ENCODE measurements around the gene B2M.

B2M gene

DNA sequence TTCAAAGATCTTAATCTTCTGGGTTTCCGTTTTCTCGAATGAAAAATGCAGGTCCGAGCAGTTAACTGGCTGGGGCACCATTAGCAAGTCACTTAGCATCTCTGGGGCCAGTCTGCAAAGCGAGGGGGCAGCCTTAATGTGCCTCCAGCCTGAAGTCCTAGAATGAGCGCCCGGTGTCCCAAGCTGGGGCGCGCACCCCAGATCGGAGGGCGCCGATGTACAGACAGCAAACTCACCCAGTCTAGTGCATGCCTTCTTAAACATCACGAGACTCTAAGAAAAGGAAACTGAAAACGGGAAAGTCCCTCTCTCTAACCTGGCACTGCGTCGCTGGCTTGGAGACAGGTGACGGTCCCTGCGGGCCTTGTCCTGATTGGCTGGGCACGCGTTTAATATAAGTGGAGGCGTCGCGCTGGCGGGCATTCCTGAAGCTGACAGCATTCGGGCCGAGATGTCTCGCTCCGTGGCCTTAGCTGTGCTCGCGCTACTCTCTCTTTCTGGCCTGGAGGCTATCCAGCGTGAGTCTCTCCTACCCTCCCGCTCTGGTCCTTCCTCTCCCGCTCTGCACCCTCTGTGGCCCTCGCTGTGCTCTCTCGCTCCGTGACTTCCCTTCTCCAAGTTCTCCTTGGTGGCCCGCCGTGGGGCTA is at the start of gene B2M, which contains the start of gene PATL2:
Gene B2M (plus strand): TSS at position 422 of the 647 bp plus-strand sequence. CDS start 30 bp downstream, at position 452.
Gene PATL2 (minus strand): TSS at position 228 of the 647 bp plus-strand sequence. CDS start 34,833 bp downstream, outside the sequence.
- Histone ChIP-seq H3K27me3 (ENCODE audit: control insufficient read depth in 1 of 2, insufficient read depth in 2 of 2, low read length in 2 of 2) (no peaks in the 10 kb centered on the region), H3K4me1 (ENCODE audit: control insufficient read depth in 1 of 2, insufficient read depth in 2 of 2, low read length in 2 of 2) (peaks cover 32 to 45% of the 10 kb centered on the region in 2 donors), H3K4me3 (ENCODE audit: low read depth in 1 of 2, low read length in 2 of 2) (peak within 1 kb of the TSS; percentile 87 to 88), H3K27ac (ENCODE audit: low read depth, low read length) (peak within 1 kb of the TSS; percentile 100), H3K36me3 (ENCODE audit: control insufficient read depth in 1 of 2, insufficient read depth in 2 of 2, low read length in 2 of 2) (peaks cover 14 to 19% of the 10 kb centered on the region in 2 donors), H3K9ac (ENCODE audit: low read depth in 1 of 2, low read length in 2 of 2) (peak within 1 kb of the TSS; percentile 98 to 100), H3K9me3 (ENCODE audit: control insufficient read depth in 1 of 2, low read length in 2 of 2) (no peaks in the 10 kb centered on the region)

DNA sequence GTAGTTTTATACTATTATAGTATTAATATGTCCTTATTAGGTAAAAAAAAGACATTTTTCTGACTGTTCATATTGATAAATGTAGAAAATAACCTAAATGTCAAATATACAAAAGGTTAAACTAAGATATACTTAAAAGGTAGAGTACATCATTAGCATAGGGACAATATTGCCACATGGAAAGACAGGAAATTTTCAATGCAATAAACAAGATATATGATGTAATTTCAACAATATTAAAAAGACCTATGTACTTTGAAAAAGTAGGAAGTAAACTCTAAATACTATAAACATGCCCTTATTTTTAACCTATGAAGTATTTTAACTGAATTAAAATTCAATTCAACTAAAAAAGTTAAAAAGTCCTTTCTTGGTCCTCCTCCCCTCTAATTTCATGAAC is 49.7 kb upstream of the B2M start:
- Histone ChIP-seq H3K9me3 (ENCODE audit: control insufficient read depth in 1 of 2, low read length in 2 of 2) (no peaks in the 10 kb centered on the region), H3K4me3 (ENCODE audit: low read depth in 1 of 2, low read length in 2 of 2) (no peak overlapping the region), H3K36me3 (ENCODE audit: control insufficient read depth in 1 of 2, insufficient read depth in 2 of 2, low read length in 2 of 2) (peaks cover 6 to 21% of the 10 kb centered on the region in 2 donors), H3K9ac (ENCODE audit: low read depth in 1 of 2, low read length in 2 of 2) (no peak overlapping the region), H3K27ac (ENCODE audit: low read depth, low read length) (no peak overlapping the region), H3K4me1 (ENCODE audit: control insufficient read depth in 1 of 2, insufficient read depth in 2 of 2, low read length in 2 of 2) (peaks cover 12% of the 10 kb centered on the region in 2 donors), H3K27me3 (ENCODE audit: control insufficient read depth in 1 of 2, insufficient read depth in 2 of 2, low read length in 2 of 2) (no peaks in the 10 kb centered on the region)

DNA sequence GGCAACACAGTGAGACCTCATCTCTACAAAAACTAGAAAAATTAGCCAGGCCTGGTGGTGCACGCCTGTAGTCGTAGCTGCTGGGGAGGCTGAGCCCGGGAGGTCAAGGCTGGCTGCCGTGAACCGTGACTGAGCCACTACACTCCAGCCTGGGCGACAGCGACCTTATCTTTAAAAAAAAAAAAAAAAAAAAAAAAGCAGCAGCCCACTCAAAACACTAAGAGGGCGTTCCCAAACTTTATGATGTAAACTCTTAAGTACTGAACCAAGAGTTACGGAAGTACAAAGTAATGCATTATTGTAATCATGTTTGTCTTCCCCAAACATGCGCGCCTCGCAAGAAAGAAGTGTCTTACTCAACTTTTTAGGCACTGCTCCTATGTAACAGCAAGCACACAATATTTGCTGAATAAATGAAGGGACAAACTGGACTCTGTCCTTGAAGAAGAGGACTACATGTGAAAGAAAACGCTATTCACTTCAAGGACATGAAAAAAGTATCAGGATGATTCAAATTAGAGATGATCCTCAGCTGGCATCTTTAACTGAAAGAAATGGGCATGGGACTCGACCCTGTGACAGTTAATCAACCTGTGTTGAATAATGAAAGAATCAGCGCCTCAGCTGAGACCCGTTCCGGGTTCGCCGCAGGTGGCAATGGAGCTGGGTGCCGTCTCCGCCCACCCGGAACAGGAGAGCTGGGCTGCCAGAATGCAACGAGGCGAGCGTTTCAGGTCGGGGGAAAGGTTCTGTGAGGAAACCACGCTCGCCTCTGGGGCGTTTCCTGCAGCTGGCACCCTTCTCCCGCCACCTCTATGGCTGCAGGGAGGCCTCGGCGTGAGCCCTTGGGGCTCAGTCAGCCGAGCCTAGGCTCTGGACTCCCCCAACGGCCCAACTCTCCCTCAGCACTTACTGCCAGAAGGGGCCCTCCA is 48.6 kb upstream of the B2M start:
- peaks cover 0 to 13% of the 10 kb centered on the region in 2 donors for H3K36me3 ChIP-seq (ENCODE audit: control insufficient read depth in 1 of 2, insufficient read depth in 2 of 2, low read length in 2 of 2)
- H3K9ac ChIP-seq (ENCODE audit: low read depth in 1 of 2, low read length in 2 of 2), result peak overlapping the region; percentile 96 to 99
- peaks cover 12 to 17% of the 10 kb centered on the region in 2 donors for H3K4me1 ChIP-seq (ENCODE audit: control insufficient read depth in 1 of 2, insufficient read depth in 2 of 2, low read length in 2 of 2)
- H3K9me3 ChIP-seq (ENCODE audit: control insufficient read depth in 1 of 2, low read length in 2 of 2), result no peaks in the 10 kb centered on the region
- no peaks in the 10 kb centered on the region for H3K27me3 ChIP-seq (ENCODE audit: control insufficient read depth in 1 of 2, insufficient read depth in 2 of 2, low read length in 2 of 2)
- peak overlapping the region; percentile 97 for H3K27ac ChIP-seq (ENCODE audit: low read depth, low read length)
- H3K4me3 ChIP-seq (ENCODE audit: low read depth in 1 of 2, low read length in 2 of 2), result peak overlapping the region; percentile 89

DNA sequence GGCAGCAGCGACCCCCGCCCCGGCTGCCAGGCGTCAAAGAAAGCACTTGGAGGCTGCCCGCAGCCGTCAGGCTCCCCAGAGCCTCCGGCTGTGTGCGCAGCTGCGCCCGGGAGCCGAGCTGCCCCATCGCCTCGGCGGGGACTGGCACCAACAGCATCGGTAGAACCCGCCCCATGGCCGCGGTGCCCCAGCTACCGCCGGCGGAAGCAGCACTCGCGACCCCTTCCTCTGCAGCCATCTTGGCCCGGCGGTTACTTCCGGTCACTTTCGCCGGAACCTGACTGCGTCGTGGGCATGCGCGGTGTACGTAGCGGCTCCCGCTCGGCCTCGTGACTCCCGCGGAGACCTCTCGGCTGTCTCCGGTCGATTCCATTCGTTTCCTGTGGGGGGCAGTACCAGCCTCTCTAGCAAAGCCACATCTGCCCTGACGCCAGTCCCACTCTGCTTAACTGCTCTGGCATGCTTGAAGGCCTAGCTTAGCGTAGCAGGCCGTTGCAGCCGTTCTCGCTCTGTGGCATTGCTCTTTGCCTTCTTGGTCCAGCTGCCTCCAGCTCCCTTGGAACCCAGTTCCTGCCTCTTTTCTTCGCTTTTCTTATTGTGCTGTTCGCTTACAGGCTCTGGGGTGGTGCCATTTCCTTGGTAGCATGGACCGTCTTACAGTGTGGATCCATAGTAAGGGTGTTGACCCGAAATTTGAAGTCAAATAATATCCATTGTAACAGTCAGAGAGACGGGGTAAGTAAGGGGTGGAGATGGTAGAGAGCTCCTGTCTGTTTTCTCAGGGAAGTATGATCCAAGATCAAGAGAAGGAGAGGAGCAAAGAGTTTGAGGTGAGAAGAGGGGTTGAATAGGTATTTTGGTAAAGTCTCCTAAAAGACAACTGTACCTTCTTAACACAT is 47.7 kb upstream of the B2M start, which contains the start of gene SPG11:
Gene SPG11 (minus strand): TSS at position 253 of the 899 bp plus-strand sequence. CDS start 15 bp downstream, at position 238.
- Histone ChIP-seq H3K36me3 (ENCODE audit: control insufficient read depth in 1 of 2, insufficient read depth in 2 of 2, low read length in 2 of 2) (peaks cover 0 to 11% of the 10 kb centered on the region in 2 donors), H3K4me1 (ENCODE audit: control insufficient read depth in 1 of 2, insufficient read depth in 2 of 2, low read length in 2 of 2) (peaks cover 12 to 17% of the 10 kb centered on the region in 2 donors), H3K27me3 (ENCODE audit: control insufficient read depth in 1 of 2, insufficient read depth in 2 of 2, low read length in 2 of 2) (no peaks in the 10 kb centered on the region), H3K9me3 (ENCODE audit: control insufficient read depth in 1 of 2, low read length in 2 of 2) (no peaks in the 10 kb centered on the region), H3K9ac (ENCODE audit: low read depth in 1 of 2, low read length in 2 of 2) (peak within 1 kb of the TSS; percentile 96 to 99), H3K4me3 (ENCODE audit: low read depth in 1 of 2, low read length in 2 of 2) (peak within 1 kb of the TSS; percentile 89), H3K27ac (ENCODE audit: low read depth, low read length) (peak within 1 kb of the TSS; percentile 97)

GRCh38 chr15:44666210-44667038 is 44.9 kb upstream of the B2M start:
- Histone ChIP-seq H3K9me3 (ENCODE audit: control insufficient read depth in 1 of 2, low read length in 2 of 2) (no peaks in the 10 kb centered on the region), H3K27me3 (ENCODE audit: control insufficient read depth in 1 of 2, insufficient read depth in 2 of 2, low read length in 2 of 2) (no peaks in the 10 kb centered on the region), H3K27ac (ENCODE audit: low read depth, low read length) (no peak overlapping the region), H3K4me1 (ENCODE audit: control insufficient read depth in 1 of 2, insufficient read depth in 2 of 2, low read length in 2 of 2) (peaks cover 12 to 17% of the 10 kb centered on the region in 2 donors), H3K4me3 (ENCODE audit: low read depth in 1 of 2, low read length in 2 of 2) (no peak overlapping the region), H3K9ac (ENCODE audit: low read depth in 1 of 2, low read length in 2 of 2) (no peak overlapping the region), H3K36me3 (ENCODE audit: control insufficient read depth in 1 of 2, insufficient read depth in 2 of 2, low read length in 2 of 2) (no peaks in the 10 kb centered on the region)

GRCh38 chr15:44667039-44667360 is 44.3 kb upstream of the B2M start:
- H3K4me3 ChIP-seq (ENCODE audit: low read depth in 1 of 2, low read length in 2 of 2), result no peak overlapping the region
- H3K4me1 ChIP-seq (ENCODE audit: control insufficient read depth in 1 of 2, insufficient read depth in 2 of 2, low read length in 2 of 2), result peaks cover 7 to 12% of the 10 kb centered on the region in 2 donors
- H3K9me3 ChIP-seq (ENCODE audit: control insufficient read depth in 1 of 2, low read length in 2 of 2), result no peaks in the 10 kb centered on the region
- H3K36me3 ChIP-seq (ENCODE audit: control insufficient read depth in 1 of 2, insufficient read depth in 2 of 2, low read length in 2 of 2), result no peaks in the 10 kb centered on the region
- no peak overlapping the region for H3K9ac ChIP-seq (ENCODE audit: low read depth in 1 of 2, low read length in 2 of 2)
- H3K27me3 ChIP-seq (ENCODE audit: control insufficient read depth in 1 of 2, insufficient read depth in 2 of 2, low read length in 2 of 2), result no peaks in the 10 kb centered on the region
- no peak overlapping the region for H3K27ac ChIP-seq (ENCODE audit: low read depth, low read length)

DNA sequence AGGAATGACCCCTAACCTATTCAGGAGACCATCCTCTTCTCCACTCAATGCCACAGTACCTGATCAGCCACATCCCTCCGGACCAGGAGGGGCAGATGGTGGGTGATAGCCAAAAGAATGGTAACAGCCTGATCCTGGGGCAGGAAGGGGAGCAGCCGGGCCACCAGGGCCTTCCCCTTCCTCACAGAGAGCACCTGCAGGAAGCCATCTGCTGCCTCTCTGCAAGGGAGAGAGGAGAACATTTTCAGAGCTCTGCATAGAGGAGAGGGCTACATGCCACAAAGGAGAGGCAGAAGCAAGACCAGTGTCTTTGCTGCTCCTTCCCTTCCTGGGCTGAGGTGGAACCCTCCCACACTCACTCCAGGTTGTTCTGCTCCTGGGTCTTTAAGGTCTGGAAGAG is 42.4 kb upstream of the B2M start:
- no peak overlapping the region for H3K27ac ChIP-seq (ENCODE audit: low read depth, low read length)
- H3K27me3 ChIP-seq (ENCODE audit: control insufficient read depth in 1 of 2, insufficient read depth in 2 of 2, low read length in 2 of 2), result no peaks in the 10 kb centered on the region
- no peaks in the 10 kb centered on the region for H3K9me3 ChIP-seq (ENCODE audit: control insufficient read depth in 1 of 2, low read length in 2 of 2)
- H3K36me3 ChIP-seq (ENCODE audit: control insufficient read depth in 1 of 2, insufficient read depth in 2 of 2, low read length in 2 of 2), result no peaks in the 10 kb centered on the region
- H3K4me3 ChIP-seq (ENCODE audit: low read depth in 1 of 2, low read length in 2 of 2), result no peak overlapping the region
- peaks cover 1 to 9% of the 10 kb centered on the region in 2 donors for H3K4me1 ChIP-seq (ENCODE audit: control insufficient read depth in 1 of 2, insufficient read depth in 2 of 2, low read length in 2 of 2)
- no peak overlapping the region for H3K9ac ChIP-seq (ENCODE audit: low read depth in 1 of 2, low read length in 2 of 2)

DNA sequence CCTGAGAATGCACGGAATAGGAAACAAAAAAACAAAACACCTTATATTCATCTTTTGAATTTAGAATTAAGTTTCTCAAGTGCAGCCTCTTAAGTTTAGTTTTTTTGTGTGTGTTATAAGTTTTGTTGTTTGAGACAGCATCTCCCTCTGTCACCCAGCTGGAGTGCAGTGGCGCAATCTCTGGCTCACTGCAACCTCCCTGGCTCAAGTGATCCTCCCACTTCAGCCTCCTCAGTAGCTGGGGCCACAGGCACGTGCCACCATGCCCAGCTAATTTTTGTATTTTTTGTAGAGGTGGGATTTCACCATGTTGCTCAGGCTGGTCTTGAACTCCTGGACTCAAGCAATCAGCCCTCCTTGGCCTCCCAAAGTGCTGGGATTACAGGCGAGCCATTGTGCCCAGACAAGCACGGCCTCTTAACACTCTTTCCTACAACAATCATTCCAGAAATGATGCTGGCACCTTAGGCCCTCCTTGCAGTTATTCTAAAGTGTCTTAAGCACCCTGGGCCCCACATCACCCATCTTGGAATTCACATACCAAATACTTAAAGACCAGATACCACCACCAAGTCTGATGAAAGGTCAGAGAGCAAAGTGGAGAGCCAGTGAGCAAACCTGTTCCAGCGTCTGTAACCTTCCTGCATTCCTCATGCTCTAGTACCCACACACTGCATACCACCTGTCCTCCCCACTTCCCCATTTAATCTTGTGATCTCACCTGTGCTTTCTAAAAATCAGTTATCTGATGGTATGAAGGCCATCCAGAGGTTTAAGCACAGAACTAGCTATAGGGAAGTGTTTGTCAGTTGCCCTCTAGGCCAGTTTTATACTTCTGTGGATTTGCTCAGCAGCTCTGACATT is 41.0 kb upstream of the B2M start:
- H3K27ac ChIP-seq (ENCODE audit: low read depth, low read length), result no peak overlapping the region
- H3K27me3 ChIP-seq (ENCODE audit: control insufficient read depth in 1 of 2, insufficient read depth in 2 of 2, low read length in 2 of 2), result no peaks in the 10 kb centered on the region
- H3K4me1 ChIP-seq (ENCODE audit: control insufficient read depth in 1 of 2, insufficient read depth in 2 of 2, low read length in 2 of 2), result peaks cover 0 to 11% of the 10 kb centered on the region in 2 donors
- H3K36me3 ChIP-seq (ENCODE audit: control insufficient read depth in 1 of 2, insufficient read depth in 2 of 2, low read length in 2 of 2), result no peaks in the 10 kb centered on the region
- H3K9me3 ChIP-seq (ENCODE audit: control insufficient read depth in 1 of 2, low read length in 2 of 2), result no peaks in the 10 kb centered on the region
- no peak overlapping the region for H3K4me3 ChIP-seq (ENCODE audit: low read depth in 1 of 2, low read length in 2 of 2)
- no peak overlapping the region for H3K9ac ChIP-seq (ENCODE audit: low read depth in 1 of 2, low read length in 2 of 2)

All from duodenal mucosa (tissue), 2 donors.